Progenitor cell of endocrine pancreas (in vitro differentiated cells): ENCODE results near the gene PRDX3. TPM values are rescaled to one million over a fixed set of nuclear protein-coding genes. Genes with fewer than 3 reads are reported as not detected.

Experiments
- DNase-seq: peaks from one replicate; pipeline ENCODE4 v3.0.0; 2021; ENCODE audit warnings: low spot score; ENCODE audit not compliant: unreplicated experiment
- H3K27ac Mint-ChIP-seq: 2 replicates; pipeline ENCODE4 v1.8.0; 2021; ENCODE audit warnings: mild to moderate bottlenecking, moderate library complexity, mixed read lengths
- H3K27me3 Mint-ChIP-seq: 2 replicates; pipeline ENCODE4 v1.8.0; 2021; ENCODE audit warnings: mixed read lengths
- H3K36me3 Mint-ChIP-seq: 2 replicates; pipeline ENCODE4 v1.8.0; 2022; ENCODE audit warnings: mixed read lengths; ENCODE audit not compliant: insufficient read depth
- H3K4me1 Mint-ChIP-seq: 2 replicates; pipeline ENCODE4 v1.8.0; 2021; ENCODE audit warnings: low read depth, mixed read lengths
- H3K4me3 Mint-ChIP-seq: 2 replicates; pipeline ENCODE4 v1.8.0; 2021; ENCODE audit warnings: low read depth, mild to moderate bottlenecking, moderate library complexity, mixed read lengths
- H3K9me3 Mint-ChIP-seq: 2 replicates; pipeline ENCODE4 v1.8.0; 2021; ENCODE audit warnings: low read depth, mixed read lengths
- CTCF ChIP-seq: fragments of 200-600 bp; sonication (generic); IDR thresholded peaks from one replicate; pipeline ENCODE4 v1.5.0; 2021; ENCODE audit warnings: antibody characterized with exemption, mild to moderate bottlenecking; ENCODE audit not compliant: unreplicated experiment
- total RNA-seq: library from RNA; stranded (reverse); gene quantifications from 2 replicates; pipeline ENCODE4 v1.2.1, GENCODE V29; 2021

PRDX3 gene
- total RNA-seq, 1 donor from 2014 or later: 117 TPM

GRCh38 chr10:119132521-119133345, 45.9 kb downstream of the PRDX3 start:
- Mint-ChIP-seq H3K4me1 (peaks cover 2% of the 10 kb centered on the region), H3K9me3 (no peaks in the 10 kb centered on the region), H3K27ac (no peak overlapping the region), H3K4me3 (no peak overlapping the region), H3K36me3 (peaks cover 32% of the 10 kb centered on the region), H3K27me3 (no peaks in the 10 kb centered on the region)
- TF ChIP-seq CTCF: no peak
- DNase-seq: no peak

GRCh38 chr10:119131512-119132240, 46.9 kb downstream of the PRDX3 start:
- H3K27ac Mint-ChIP-seq: no peak overlapping the region
- H3K36me3 Mint-ChIP-seq: peaks cover 34% of the 10 kb centered on the region

GRCh38 chr10:119129721-119130120, 48.9 kb downstream of the PRDX3 start:
- DNase-seq: no peak
- Mint-ChIP-seq H3K27me3 (no peaks in the 10 kb centered on the region), H3K36me3 (peaks cover 40% of the 10 kb centered on the region), H3K4me3 (no peak overlapping the region), H3K4me1 (peaks cover 2% of the 10 kb centered on the region), H3K9me3 (peaks cover 3% of the 10 kb centered on the region), H3K27ac (no peak overlapping the region)
- no peak for TF ChIP-seq CTCF

More at GRCh38 chr10:119131512-119132240, 46.9 kb downstream of the PRDX3 start:
- no peaks in the 10 kb centered on the region for H3K27me3 Mint-ChIP-seq
- no peak for TF ChIP-seq CTCF
- H3K4me3 Mint-ChIP-seq: no peak overlapping the region
- no peak for DNase-seq
- H3K9me3 Mint-ChIP-seq: no peaks in the 10 kb centered on the region
- peaks cover 2% of the 10 kb centered on the region for H3K4me1 Mint-ChIP-seq

- Mint-ChIP-seq H3K27me3 (no peaks in the 10 kb centered on the region), H3K4me3 (no peak overlapping the region), H3K36me3 (peaks cover 36% of the 10 kb centered on the region), H3K27ac (no peak overlapping the region), H3K4me1 (peaks cover 2% of the 10 kb centered on the region), H3K9me3 (peaks cover 3% of the 10 kb centered on the region)
- no peak for DNase-seq
- TF ChIP-seq CTCF: no peak
Measured at GRCh38 chr10:119125942-119126341, 52.7 kb downstream of the PRDX3 start.

DNA sequence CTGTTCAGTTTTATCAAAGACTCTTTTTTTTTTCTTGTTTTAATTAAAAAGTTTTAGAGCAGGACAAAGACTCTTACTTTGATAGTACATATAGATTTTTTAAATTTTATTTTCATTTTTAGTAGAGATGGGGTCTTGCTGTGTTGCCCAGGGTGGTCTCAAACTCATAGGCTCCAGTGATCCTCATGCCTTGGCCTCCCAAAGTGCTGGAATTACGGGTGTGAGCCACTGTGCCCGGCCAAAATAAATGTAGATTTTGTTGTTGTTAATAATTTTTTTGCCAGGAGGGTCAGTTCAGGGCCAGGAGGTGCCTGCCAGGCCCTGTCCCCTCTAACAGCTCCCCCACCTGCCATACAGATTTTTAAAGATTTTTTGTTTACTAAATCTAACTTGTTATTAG, 57.7 kb downstream of the PRDX3 start:
- TF ChIP-seq CTCF: no peak
- no peaks in the 10 kb centered on the region for H3K4me1 Mint-ChIP-seq
- H3K27me3 Mint-ChIP-seq: no peaks in the 10 kb centered on the region
- H3K9me3 Mint-ChIP-seq: peaks cover 2% of the 10 kb centered on the region
- DNase-seq: no peak
- peaks cover 24% of the 10 kb centered on the region for H3K36me3 Mint-ChIP-seq
- no peak overlapping the region for H3K27ac Mint-ChIP-seq
- H3K4me3 Mint-ChIP-seq: no peak overlapping the region
